ENCODE measurements around the gene ALG9.

DNA sequence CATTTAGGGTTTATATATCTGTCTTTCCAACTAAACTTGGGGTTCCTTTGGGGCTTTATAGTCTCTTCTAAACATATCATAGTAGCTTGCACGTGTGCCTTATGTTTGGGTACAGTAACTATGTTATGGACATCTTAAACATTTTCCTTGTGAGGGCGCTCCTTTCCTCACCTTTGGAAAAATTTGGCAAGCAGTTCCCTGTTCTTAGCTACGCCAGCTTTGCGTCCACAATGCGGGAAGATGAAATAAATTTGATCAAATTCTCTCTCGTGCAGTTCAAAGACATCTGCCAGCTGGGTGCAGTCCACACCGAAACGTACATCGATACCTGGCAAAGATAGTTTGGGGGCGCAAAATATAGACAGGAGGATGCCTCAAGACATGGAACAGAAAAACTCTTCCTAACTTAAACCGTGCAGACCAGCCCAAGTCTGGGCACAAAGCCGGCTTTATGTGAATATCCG lies 7.0 kb upstream of the ALG9 start:
- TF ChIP-seq, protein P1, sequence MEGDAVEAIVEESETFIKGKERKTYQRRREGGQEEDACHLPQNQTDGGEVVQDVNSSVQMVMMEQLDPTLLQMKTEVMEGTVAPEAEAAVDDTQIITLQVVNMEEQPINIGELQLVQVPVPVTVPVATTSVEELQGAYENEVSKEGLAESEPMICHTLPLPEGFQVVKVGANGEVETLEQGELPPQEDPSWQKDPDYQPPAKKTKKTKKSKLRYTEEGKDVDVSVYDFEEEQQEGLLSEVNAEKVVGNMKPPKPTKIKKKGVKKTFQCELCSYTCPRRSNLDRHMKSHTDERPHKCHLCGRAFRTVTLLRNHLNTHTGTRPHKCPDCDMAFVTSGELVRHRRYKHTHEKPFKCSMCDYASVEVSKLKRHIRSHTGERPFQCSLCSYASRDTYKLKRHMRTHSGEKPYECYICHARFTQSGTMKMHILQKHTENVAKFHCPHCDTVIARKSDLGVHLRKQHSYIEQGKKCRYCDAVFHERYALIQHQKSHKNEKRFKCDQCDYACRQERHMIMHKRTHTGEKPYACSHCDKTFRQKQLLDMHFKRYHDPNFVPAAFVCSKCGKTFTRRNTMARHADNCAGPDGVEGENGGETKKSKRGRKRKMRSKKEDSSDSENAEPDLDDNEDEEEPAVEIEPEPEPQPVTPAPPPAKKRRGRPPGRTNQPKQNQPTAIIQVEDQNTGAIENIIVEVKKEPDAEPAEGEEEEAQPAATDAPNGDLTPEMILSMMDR (IDR thresholded peaks at IDR 0.05), result no peak
- no peak for TF ChIP-seq POLR2A (IDR thresholded peaks at IDR 0.05)

Measured in body of pancreas (tissue), 4 donors.